GM18873 (cell line): Measurements from ENCODE around the gene LIMS2.

Experiments
- ATAC-seq: cut with Tn5 transposase; IDR thresholded peaks from one replicate; pipeline ENCODE4 v1.9.1; 2021; ENCODE audit warnings: mild to moderate bottlenecking, moderate library complexity, moderate number of reproducible peaks; ENCODE audit not compliant: unreplicated experiment, low FRiP score

LIMS2 gene

DNA sequence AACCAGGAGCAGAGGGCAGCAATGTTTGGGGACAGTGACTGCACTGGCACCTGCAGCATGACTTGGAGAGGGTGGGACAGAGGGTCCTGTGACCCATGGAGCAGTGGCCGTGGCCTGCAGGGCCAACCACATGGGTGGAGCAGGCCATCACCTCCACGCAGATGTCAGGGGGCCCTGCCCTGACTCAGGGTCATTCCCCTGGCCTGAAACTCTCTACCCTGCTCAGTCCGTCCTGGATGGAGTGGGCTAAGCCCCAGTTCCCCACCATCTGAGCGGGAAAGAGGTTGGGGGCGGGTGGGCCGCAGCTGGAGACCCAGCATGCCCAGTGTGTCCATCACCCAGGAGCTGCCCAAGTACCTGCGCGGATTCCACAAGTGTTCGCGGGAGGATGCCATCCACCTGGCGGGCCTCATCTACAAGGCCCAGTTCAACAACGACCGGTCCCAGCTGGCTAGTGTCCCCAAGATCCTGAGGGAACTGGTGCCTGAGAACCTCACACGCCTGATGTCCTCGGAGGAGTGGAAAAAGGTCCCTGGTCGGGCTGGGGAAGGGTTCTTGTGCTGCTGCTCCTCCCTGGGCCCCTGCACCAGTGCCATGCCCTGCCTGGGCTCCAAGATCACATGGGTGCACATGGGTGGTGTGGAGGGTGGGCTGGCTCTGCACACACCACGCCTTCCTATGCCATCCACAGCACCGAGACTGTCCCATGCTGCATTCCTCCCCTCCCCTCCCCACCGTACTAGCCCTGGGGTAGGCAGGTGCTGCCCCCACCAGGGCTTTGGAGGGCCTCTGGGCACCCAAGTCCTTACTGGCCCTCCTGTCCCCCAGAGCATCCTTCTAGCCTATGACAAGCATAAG is 39.7 kb downstream of the LIMS2 start:
- ATAC-seq, result no peak

DNA sequence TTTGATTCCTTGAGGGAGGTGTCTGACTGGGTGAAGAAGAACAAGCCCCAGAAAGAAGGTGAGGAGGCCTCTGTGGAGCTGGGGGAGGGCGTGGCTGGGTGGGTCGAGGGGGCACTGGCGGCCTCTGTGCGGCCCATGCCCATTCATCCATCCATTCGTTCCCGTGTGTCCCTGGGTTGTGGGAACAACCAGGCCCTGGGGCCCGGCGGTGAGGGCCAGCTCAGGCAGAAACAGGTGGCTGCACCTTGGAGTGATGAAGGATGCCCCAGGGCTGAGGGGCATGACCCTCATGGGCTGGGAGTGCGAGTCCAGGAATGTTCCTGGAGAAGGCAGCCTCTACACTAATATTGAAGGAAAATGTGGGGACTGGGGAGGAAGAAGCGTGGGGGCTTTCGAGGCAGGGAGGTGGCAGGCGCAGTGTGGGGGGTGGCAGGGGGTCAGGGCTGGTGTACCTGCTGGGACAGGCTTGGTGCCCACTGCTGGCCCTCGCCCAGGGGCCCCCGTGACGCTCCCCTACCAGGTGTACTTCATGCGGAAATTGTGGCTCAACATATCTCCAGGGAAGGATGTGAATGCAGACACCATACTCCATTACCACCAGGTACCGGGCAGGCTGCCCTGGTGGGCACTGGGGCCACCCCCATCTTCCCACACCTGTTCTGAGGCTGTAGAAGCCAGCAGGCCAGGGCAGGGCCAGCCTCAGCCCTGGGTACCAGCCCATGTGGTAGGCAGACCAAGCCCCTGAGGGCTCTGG is 40.5 kb downstream of the LIMS2 start:
- no peak for ATAC-seq

DNA sequence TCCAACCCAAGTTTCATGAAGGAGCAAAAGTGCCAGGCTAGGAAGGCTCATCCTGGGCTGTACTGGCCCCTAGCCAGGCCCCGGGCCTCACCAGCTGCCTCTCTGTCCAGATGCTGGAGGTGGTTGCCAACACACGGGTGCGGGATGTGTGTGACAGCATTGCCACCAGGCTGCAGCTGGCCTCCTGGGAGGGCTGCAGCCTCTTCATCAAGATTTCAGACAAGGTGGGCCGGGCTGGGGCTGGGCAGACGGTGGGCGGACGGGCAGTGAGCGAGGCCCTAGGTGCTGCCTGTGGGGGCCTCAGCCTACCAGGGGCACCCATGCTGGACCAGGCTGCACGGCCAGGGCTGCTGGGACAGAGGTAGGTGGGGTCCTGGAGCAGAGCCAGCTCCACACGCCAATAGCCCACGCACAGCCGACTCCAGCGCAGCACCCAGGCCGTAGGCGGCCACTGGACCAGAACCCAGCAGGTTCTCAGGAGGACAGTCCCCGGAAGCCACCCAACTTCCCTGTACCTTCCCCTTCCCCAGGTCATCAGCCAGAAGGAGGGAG is 41.2 kb downstream of the LIMS2 start:
- ATAC-seq, result no peak

DNA sequence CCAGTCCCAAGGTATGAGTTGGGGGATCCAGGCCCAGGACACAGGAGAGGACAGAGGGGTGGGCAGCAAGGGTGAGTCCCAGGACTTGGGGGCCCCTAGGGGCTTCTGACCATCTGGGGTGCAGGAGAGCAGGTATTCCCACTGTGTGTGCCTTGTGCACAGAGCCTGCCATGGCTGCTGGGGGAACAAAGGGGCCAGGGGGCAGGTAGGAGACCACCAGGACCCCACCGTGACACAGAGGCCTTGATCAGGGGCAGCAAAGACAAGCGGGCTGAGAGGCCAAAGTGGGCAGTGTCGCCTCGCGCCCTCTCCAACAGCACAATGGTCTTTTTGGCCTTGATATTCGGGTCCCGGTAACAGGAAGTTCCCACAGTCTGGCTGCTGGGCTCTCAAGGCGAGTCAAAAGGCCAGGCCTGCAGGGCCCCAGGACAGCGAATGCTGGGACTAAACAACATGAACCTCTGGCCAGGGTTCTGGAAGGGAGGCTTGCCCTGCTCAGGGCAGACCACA is 41.7 kb downstream of the LIMS2 start:
- ATAC-seq, result no peak

DNA sequence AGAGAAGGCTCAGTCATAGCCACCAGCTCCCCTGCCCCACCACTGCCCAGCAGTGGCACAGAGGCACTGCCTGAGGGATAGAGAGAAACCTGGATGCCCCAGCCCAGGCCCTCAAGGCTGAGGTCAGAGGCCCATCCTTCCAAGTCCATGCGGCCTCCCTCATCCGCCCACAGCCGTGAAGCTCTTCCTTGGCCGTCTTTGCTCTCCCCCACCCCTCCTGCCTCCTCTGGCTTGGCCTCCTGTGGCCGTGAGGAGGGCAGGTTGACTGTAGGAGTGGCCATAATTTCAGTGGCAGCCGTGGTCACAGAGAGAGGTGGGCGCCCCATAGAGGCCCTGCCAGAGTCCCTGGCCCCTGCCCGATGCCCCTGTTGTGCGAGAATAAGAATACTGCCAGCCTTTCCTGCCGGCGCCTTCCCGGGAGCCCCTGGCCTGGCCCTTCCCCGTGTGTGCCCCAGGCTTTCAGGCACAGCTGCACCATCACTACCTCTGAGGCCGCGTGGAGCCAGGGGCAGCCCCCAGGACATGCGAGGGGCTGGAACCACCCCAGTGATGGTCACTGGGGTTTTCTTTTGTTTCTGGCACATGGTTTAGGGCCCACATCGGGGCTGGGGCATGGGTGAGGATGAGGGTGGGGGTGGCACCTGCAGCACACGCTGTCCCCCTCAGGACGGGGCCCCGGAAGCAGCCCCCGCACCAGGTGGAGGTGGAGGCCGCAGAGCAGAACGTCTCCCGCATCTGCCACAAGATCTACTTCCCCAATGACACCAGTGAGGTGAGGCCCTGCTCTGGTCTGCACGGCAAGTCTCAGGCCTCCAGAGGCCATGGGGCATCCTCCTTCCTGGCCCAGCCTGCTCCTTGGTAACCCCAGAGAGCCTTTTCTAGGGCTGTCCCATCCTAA is 42.5 kb downstream of the LIMS2 start:
- no peak for ATAC-seq

DNA sequence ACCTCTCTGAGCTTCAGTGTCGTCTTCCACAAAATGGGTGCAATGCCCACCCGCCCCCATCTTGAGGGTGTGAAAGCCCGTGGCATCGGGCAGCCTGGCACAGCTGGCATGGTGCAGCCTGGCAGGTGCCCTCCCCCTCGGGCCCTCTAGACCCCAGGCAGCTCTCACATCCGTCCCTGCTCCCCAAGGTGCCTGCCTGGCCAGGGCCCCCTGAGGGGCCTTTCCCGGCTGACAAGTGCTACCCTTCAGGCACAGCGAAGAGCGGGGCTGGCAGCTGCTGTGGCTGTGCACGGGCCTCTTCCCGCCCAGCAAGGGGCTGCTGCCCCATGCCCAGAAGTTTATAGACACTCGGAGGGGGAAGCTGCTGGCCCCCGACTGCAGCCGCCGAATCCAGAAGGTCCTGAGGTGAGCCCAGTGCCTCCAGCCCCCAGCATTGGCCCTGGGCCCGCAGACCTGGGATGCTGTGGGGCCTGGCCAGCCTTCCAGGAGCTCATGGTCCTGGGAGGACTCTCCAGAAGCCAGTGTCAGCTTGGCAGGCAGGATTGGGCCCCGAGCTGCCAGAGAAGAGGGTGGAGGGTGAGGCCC is 43.2 kb downstream of the LIMS2 start:
- ATAC-seq, result no peak

DNA sequence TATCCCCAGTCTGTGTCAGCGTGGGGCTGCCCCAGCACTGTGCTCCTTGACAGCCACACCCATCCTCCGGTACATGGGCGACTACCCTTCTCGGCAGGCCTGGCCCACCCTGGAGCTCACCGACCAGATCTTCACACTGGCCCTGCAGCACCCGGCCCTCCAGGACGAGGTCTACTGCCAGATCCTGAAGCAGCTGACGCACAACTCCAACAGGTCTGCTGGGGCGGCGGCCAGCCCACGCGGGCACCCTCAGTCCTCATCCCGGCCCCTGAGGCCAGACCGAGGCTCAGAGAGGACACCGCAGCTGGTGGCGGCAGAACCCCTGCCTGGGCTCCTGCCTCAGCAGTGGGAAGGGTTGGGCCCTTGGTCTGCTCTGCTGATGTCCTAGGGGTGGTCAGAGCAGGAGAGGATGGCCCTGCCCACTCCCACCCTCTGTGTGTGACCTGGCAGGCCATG is 43.8 kb downstream of the LIMS2 start:
- ATAC-seq, result no peak

DNA sequence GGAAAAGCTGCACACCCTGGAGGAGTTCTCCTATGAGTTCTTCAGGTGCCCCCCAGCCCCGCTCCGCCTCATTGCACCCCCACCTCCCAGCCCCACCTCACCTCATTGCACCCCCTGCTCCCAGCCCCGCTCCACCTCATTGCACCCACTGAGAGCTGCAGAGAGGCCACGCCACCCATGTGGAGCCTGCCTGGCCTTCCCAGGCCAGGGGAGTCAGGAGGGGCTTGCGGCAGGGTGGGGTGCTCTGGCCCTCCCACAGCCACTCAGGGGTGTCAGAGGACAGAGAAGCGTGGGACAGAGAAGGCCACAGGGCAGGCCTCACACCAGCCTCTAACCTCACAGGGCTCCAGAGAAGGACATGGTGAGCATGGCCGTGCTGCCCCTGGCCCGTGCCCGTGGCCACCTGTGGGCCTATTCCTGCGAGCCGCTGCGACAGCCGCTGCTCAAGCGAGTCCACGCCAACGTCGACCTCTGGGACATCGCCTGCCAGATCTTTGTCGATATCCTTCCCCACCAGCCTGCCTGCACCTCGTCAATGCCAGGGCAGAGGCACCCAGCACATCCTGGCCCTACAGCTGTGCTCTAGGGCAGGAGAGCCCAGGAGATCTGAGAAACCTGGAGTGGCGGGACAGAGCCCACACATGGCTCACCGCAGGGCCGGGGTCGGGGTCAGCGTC is 44.3 kb downstream of the LIMS2 start:
- ATAC-seq, result no peak

DNA sequence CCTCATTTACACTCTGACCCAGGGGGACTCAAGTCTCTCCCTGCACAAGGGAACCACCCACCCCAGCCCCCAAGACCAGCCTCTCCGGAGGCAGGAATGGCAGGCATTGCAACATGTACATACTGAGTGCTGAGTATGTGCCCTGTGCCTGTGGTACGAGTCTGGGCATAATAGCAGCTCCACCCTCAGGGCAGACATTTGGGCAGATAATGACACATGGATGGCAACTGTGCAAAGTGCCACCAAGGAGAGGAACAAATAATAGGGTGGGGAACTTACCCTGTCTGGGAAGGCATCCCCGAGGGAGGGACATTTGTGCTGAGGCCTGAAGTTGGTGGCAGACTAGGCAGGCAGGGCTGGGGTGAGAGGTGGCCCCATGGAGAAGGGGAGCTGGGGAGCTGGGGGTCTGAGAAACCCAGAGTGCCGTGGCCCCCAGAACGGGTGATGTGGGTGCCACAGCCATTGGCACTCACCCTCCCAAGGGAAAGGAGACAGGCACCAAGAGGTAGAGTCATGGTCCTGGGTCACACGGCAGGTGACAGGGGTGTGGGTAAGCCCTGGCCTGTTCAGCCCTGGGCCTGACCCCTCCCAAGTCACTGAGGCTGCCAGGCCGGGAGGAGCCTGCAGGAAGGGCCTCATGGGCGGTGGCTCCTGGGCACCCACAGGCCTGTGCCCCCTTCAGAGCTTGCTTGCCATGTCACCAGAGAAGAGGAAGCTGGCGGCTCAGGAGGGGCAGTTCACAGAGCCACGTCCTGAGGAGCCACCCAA is 45.0 kb downstream of the LIMS2 start:
- no peak for ATAC-seq

DNA sequence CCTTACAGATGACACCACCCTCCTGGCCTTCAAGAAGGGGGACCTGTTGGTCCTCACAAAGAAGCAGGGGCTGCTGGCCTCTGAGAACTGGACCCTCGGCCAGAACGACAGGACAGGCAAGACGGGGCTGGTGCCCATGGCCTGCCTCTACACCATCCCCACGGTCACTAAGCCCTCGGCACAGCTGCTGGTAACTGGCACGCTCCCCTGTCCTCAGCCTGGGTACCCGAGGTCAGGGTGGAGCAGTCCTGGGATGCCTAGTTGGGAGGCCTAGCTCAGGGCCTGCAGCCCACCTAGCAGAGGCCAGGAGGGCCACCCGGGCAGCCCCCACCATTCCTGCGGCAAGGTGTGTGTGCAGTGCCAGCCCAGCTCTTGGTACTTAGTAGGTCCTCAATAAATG is 45.7 kb downstream of the LIMS2 start:
- ATAC-seq, result no peak

DNA sequence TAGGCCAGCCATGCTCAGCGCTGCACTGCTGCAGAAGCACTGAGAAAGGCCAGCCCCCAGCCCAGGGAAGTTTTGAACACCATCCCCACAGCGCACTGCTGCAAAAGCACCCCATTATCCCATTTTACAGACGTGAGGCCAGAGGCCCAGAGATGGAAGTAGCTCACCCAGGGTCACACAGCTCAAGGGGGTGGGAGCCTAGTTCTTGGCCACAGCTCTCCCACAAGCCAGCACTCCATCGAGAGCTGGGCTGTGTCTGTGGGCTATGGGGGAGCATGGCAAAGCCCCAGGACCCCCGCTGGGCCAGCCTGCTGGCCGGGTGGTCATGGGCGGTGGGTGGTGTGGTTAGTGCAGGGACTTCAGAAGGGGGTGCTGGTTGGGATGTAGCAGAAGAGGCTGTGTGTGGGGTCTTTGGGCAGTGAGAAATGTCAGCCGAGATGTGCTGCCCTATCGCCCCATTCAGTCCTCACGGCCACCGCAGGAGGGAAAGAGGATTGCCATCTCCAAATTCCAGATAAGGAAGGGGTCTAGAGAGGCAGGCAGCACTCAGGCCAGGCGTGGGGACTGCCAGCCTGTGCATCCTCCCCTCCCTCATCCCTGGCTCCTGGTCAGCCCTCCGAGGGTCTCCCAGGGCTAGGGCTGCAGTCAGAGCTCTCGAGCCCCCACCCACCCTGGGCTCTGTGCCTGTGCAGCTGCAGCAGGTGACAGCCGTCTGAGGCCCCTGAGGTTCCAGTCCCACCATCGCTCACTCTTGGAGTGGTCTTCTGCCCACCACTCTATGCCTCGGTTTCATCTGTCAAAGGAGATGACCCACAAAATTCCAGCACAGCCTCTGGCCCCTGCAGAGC is 46.3 kb downstream of the LIMS2 start:
- ATAC-seq, result no peak

DNA sequence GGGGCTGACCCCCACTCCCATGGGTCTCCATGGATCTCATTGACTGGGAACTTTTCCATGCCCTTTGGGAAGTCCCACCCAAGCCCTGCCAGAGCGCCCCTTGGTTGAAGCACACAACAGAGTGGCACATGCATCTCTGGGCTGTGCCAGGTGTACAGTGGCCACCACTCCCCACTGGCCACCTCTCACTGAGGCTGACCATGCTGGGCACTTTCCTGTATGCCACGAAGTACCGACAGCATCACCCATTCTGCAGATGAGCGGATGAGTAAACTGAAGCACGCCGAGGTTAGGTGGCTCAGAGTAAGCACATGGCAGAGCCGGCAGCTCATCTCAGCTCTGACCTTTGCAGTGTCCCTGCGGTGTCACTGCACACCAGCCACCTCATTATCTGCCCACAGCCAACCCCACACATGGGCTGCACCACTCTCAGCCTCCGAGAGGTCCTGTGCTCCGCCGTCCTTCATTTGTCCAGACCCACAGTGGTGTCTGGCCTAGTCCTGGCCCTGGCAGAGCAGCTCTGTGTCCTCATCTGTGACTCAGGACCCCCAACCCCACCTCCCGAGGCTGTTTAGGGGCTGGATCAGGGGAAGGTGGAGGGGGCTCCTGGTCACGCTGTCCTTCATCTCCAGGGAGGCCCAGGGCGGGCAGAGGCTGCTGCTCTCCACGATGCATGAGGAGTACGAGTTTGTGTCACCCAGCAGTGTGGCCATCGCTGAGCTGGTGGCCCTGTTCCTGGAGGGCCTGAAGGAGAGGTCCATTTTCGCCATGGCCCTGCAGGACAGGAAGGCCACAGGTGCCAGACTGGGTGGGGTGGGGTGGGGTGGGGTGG is 47.4 kb downstream of the LIMS2 start:
- ATAC-seq, result no peak

DNA sequence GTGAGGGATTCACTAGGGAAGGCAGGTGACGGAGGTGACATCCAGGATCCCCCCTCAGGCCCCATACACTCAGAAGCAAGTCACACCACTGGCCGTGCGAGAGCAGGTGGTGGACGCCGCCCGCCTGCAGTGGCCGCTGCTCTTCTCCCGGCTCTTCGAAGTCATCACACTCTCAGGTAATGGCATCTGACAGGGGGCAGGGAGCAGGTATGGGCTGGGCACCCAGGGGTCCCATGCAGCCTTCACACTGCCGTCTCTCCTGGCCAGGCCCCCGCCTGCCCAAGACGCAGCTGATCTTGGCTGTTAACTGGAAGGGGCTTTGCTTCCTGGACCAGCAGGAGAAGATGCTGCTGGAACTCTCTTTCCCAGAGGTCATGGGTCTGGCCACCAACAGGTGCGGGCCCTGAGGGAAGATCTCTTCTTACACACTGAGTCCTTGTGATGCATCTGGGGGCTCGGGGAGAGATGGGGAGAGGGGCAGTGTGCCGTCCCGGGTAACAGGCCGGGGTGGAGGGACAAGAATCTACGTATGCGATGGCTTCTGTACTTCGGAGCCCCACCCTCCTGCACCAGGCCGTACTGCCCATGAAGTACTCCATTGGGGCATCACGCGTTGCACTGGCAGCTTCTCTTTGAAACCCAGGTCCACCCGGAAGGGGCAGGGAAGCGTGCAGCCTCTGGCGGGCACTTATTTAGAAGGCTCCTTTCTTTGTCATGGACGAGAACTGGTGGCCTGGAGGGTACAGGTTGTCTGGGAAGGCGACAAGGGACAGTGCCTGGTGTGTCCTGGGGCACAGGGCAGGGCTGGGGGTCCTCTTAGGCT is 48.2 kb downstream of the LIMS2 start:
- no peak for ATAC-seq

DNA sequence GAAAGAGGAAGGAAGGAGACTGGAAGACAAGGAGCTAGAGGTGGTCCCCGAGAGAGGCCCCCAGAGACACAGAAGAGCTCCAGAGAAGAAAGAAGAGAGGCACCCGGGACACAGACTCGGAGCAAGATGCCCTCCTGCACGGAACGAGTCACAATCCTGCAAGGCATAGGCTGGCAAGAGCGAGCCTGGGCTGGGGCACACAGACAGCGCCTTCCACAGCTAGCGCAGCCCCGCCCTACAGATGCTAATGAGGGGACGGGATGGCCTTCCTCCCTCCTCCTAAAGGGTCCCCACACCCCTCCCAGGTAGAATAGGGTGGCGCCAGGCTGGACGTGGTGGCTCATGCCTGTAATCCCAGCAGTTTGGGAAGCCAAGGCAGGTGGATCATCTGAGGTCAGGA is 49.2 kb downstream of the LIMS2 start:
- ATAC-seq, result no peak

DNA sequence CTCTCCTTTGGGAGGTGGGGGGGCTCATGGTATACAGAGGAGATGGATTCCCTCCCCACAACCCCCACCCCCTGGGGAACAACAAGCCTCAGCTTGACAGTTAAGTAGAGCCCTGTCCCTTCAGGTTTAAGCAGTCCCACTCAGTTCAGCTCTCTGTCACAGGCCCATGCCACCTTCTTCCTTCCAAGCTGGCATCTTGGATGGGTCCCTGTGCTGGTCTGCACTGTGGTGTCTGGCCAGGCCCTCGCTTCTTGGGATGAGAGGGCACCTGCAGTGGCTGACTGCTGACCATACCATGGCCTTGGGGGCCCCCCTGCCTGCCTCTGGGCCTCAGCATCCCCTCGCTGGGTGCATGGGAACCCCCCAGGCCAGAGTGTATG is 49.8 kb downstream of the LIMS2 start:
- no peak for ATAC-seq
